HEK293 (cell line): ENCODE results near the gene SNTB2.

ENCODE experiments used
- CTCF ChIP-seq: fragments of 450-650 bp; formaldehyde crosslinking; IDR thresholded peaks from 2 replicates; pipeline ENCODE4 v1.5.1; 2016; ENCODE audit warnings: missing biosample characterization, missing genetic modification characterization
- ZNF10 ChIP-seq: fragments of 450-650 bp; formaldehyde crosslinking; IDR thresholded peaks from 2 replicates; pipeline ENCODE4 v1.5.1; 2017; ENCODE audit warnings: missing biosample characterization, missing genetic modification characterization
- ZNF274 ChIP-seq, 2 experiments: fragments of 200-500 bp in 1 of 2; fragments of 450-650 bp in 1 of 2; sonication (Bioruptor generic) in 1 of 2; formaldehyde crosslinking in 1 of 2; IDR thresholded peaks; 2 replicates each; pipeline versions ENCODE4 v1.5.1 to v1.6.1; 2014 to 2016; ENCODE audit warnings: borderline replicate concordance in 1 of 2, inconsistent platforms in 1 of 2, low read length in 1 of 2, missing biosample characterization in 1 of 2, missing genetic modification characterization in 1 of 2

- TF ChIP-seq CTCF (no peak), ZNF10 (tag by site-specific recombination) (no peak), ZNF274 (IDR thresholded peaks at IDR 0.05; ENCODE audit: low read length) (no peak), ZNF274 (tag by site-specific recombination; IDR thresholded peaks at IDR 0.05; ENCODE audit: borderline replicate concordance) (no peak)
These were observed 133.1 kb downstream of the SNTB2 start for GRCh38 chr16:69319826-69320739.
